CD4-positive, alpha-beta T cell (primary cell): ENCODE measurements around the gene DTL. TPM values are rescaled to one million over a fixed set of nuclear protein-coding genes. Genes with fewer than 3 reads are reported as not detected.

Source experiments
- ATAC-seq: fragments of 200-7000 bp; cut with Tn5 transposase; one replicate; pipeline ENCODE4 v1.10.0; 2022; ENCODE audit warnings: mild to moderate bottlenecking; ENCODE audit not compliant: poor library complexity
- CTCF ChIA-PET: fragments of 350-600 bp; sonication (Branson Sonifier 250); formaldehyde crosslinking; loops from one replicate; lab custom pipeline; 2021; ENCODE audit warnings: antibody characterized with exemption, inconsistent platforms; lab: Charles Lee
- POLR2A ChIA-PET: fragments of 350-600 bp; sonication (Branson Sonifier 250); formaldehyde crosslinking; loops from one replicate; lab custom pipeline; 2021; ENCODE audit warnings: antibody characterized with exemption, inconsistent platforms; lab: Charles Lee
- DNase-seq, 14 experiments: peaks; one replicate each; pipeline ENCODE4 v3.0.0-alpha.2; 2013 to 2020; ENCODE audit warnings: mixed read lengths in 2 of 14
- H3K27ac ChIP-seq, 2 donors: one replicate each; pipeline versions ENCODE4 v1.5.1 to v1.7.0; 2013; ENCODE audit warnings: low read length in 2 of 2, low read depth in 1 of 2, mild to moderate bottlenecking in 1 of 2
- H3K27me3 ChIP-seq, 2 experiments: 1 replicate in 1 of 2; 2 replicates in 1 of 2; pipeline versions ENCODE4 v1.6.1 to v1.7.0; 2013; ENCODE audit warnings: low read length in 2 of 2, control low read depth in 1 of 2, mild to moderate bottlenecking in 1 of 2, moderate library complexity in 1 of 2; ENCODE audit not compliant: insufficient read depth in 2 of 2, control insufficient read depth in 1 of 2
- H3K36me3 ChIP-seq: one replicate; pipeline ENCODE4 v1.6.1; 2013; ENCODE audit warnings: low read length, control low read depth; ENCODE audit not compliant: insufficient read depth
- H3K4me1 ChIP-seq: one replicate; pipeline ENCODE4 v1.6.1; 2013; ENCODE audit warnings: low read length, control low read depth; ENCODE audit not compliant: insufficient read depth
- H3K4me3 ChIP-seq: one replicate; pipeline ENCODE4 v1.5.1; 2013; ENCODE audit warnings: mild to moderate bottlenecking, low read length, moderate library complexity
- H3K9me3 ChIP-seq, 2 experiments: 1 replicate in 1 of 2; 2 replicates in 1 of 2; pipeline versions ENCODE4 v1.6.1 to v1.7.0; 2013; ENCODE audit warnings: low read length in 2 of 2, mild to moderate bottlenecking in 2 of 2, control low read depth in 1 of 2, moderate library complexity in 1 of 2; ENCODE audit not compliant: control insufficient read depth in 1 of 2, insufficient read depth in 1 of 2
- H3K27ac Mint-ChIP-seq: one replicate; pipeline ENCODE4 v1.8.0; 2020; ENCODE audit warnings: mixed read lengths
- H3K27me3 Mint-ChIP-seq: one replicate; pipeline ENCODE4 v1.8.0; 2021; ENCODE audit warnings: mixed read lengths
- H3K36me3 Mint-ChIP-seq: one replicate; pipeline ENCODE4 v1.8.0; 2021; ENCODE audit warnings: low read depth, mixed read lengths
- H3K4me1 Mint-ChIP-seq: one replicate; pipeline ENCODE4 v1.8.0; 2021; ENCODE audit warnings: low read depth, mixed read lengths
- H3K4me3 Mint-ChIP-seq: one replicate; pipeline ENCODE4 v1.8.0; 2020; ENCODE audit warnings: mild to moderate bottlenecking, mixed read lengths
- H3K9me3 Mint-ChIP-seq: one replicate; pipeline ENCODE4 v1.8.0; 2020; ENCODE audit warnings: mixed read lengths
- intact Hi-C, 2 experiments: fragments of 100-400 bp; cut with DNase I in 1 of 2; cut with micrococcal nuclease in 1 of 2; formaldehyde crosslinking; loops; one replicate each; pipeline versions ENCODE4 v1.15.1 to v1.9.0; 2023 to 2025; cut with DNase I, micrococcal nuclease
- total RNA-seq, 174 experiments: library from RNA in 2 of 174; stranded (reverse) in 2 of 174; gene quantifications; one replicate each; pipeline ENCODE4 v1.2.3 and lab custom pipeline; 2021 to 2026
- TF ChIP-seq, protein P1 (sequence below): fragments of 200-600 bp; IDR thresholded peaks from one replicate; pipeline ENCODE4 v1.8.0; 2022; ENCODE audit warnings: antibody characterized with exemption, mild to moderate bottlenecking

DTL gene
- total RNA-seq, 2 experiments from 2014 or later: 0.49 to 0.64 TPM

DNA sequence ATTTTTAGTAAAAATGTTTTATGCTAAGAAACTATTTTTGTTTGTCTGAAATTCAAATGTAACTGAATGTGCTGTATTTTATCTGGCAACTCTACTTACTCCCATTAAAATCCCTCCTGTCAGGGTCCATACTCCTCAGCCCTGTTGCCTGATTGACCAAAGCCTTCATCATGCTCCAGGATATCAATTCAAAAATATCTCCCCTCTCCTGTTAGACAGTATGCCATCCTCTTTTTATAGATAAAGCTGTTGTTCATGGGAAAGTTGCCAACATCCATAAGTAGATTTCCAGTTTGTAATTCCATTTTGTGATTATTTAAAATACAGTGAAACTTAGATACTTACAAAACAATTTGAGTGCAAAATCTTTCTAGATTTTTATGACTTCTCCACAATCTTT, 65.7 kb downstream of the DTL start:
- ChIA-PET POLR2A (no interaction called here), CTCF (no interaction called here)
- Histone ChIP-seq H3K36me3 (no peaks in the 10 kb centered on the region), H3K27me3 (no peaks in the 10 kb centered on the region), H3K9me3 (peaks cover 0 to 5% of the 10 kb centered on the region in 2 experiments), H3K27ac (no peak overlapping the region), H3K4me1 (no peaks in the 10 kb centered on the region), H3K4me3 (no peak overlapping the region)
- intact Hi-C loops: no loop called here
- H3K9me3 Mint-ChIP-seq: peaks cover 8% of the 10 kb centered on the region
- no peak overlapping the region for H3K4me3 Mint-ChIP-seq
- no peak for ATAC-seq
- peaks cover 7% of the 10 kb centered on the region for H3K36me3 Mint-ChIP-seq
- H3K27ac Mint-ChIP-seq: no peak overlapping the region
- no peaks in the 10 kb centered on the region for H3K27me3 Mint-ChIP-seq
- TF ChIP-seq, protein P1, sequence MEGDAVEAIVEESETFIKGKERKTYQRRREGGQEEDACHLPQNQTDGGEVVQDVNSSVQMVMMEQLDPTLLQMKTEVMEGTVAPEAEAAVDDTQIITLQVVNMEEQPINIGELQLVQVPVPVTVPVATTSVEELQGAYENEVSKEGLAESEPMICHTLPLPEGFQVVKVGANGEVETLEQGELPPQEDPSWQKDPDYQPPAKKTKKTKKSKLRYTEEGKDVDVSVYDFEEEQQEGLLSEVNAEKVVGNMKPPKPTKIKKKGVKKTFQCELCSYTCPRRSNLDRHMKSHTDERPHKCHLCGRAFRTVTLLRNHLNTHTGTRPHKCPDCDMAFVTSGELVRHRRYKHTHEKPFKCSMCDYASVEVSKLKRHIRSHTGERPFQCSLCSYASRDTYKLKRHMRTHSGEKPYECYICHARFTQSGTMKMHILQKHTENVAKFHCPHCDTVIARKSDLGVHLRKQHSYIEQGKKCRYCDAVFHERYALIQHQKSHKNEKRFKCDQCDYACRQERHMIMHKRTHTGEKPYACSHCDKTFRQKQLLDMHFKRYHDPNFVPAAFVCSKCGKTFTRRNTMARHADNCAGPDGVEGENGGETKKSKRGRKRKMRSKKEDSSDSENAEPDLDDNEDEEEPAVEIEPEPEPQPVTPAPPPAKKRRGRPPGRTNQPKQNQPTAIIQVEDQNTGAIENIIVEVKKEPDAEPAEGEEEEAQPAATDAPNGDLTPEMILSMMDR: no peak
- no peaks in the 10 kb centered on the region for H3K4me1 Mint-ChIP-seq
- DNase-seq: no peak

DNA sequence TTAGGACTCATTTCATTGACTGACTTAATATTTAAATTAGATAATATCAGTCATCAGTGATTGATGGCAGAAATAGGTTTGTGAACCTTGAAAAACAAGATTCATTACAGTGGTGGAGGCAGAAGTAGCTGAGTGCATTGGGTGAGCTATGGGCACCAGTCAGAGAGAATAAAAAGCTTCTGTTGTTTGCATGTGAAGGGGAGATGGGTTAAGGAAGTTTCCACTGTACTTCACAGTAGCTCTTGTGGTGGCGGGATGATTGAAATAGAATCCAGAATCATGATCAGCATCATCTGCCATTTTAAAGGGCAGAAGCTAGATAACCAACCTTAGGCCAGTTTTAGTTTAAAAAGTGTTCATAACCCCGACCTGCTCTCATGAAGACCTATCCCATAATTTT, 66.2 kb downstream of the DTL start:
- Histone ChIP-seq H3K27ac (no peak overlapping the region), H3K27me3 (no peaks in the 10 kb centered on the region), H3K9me3 (peaks cover 0 to 5% of the 10 kb centered on the region in 2 experiments), H3K4me3 (no peak overlapping the region), H3K4me1 (no peaks in the 10 kb centered on the region), H3K36me3 (no peaks in the 10 kb centered on the region)
- Mint-ChIP-seq H3K36me3 (peaks cover 7% of the 10 kb centered on the region), H3K27ac (no peak overlapping the region), H3K27me3 (no peaks in the 10 kb centered on the region), H3K4me3 (no peak overlapping the region), H3K9me3 (peaks cover 3% of the 10 kb centered on the region), H3K4me1 (no peaks in the 10 kb centered on the region)
- ChIA-PET CTCF (interaction anchor here (0.8 kb wide), 1 partner anchor 38 kb away, joined by 3 read pairs; no protein-coding TSS in a partner anchor), POLR2A (no interaction called here)
- DNase-seq (no peak), ATAC-seq (no peak)
- TF ChIP-seq, protein P1: no peak
- intact Hi-C loops: no loop called here

DNA sequence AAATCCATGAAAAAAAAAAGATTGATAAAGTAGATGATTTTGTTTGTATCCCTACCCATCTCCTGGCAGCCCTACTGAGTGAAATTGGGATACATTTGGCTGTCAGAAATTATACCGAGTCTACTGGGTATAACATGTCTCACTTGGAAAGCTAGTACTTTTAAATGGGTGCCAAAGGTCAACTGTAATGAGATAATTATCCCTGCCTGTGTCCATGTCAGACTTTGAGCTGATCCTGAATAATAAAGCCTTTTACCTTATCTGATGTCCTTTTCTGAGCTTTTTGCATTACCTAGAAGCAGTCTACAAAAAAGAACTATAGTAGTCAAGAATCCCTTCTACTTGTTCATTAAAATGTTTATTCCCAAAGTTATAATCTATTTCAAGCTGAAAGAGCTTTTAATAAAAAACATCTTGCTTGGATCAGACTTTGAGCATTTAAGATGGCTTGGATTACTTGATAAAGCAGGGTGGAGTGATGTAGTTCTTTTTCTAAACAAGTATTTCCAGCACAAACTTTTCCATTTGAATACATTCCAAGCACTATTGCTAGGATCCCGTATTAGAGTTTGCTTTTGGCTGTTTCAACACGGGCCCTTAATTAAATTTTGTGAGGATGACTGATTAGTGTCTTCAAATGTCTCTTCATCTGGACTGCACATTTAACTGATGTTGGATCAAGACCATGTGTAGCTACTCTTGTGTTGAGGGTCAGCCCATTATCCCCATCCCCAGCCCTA, 69.2 kb downstream of the DTL start:
- H3K27ac ChIP-seq: no peak overlapping the region
- H3K36me3 Mint-ChIP-seq: no peaks in the 10 kb centered on the region
- H3K4me3 Mint-ChIP-seq: no peak overlapping the region
- H3K9me3 ChIP-seq: no peaks in the 10 kb centered on the region
- peaks cover 12% of the 10 kb centered on the region for H3K4me1 Mint-ChIP-seq
- TF ChIP-seq, protein P1: no peak
- ChIA-PET CTCF (no interaction called here), POLR2A (interaction anchor here (1.0 kb wide), 1 partner anchor 182 kb away, joined by 3 read pairs; no protein-coding TSS in a partner anchor)
- no peak overlapping the region for H3K27ac Mint-ChIP-seq
- no peaks in the 10 kb centered on the region for H3K9me3 Mint-ChIP-seq
- no peaks in the 10 kb centered on the region for H3K4me1 ChIP-seq
- H3K27me3 Mint-ChIP-seq: no peaks in the 10 kb centered on the region
- no peaks in the 10 kb centered on the region for H3K36me3 ChIP-seq
- DNase-seq (no peak), ATAC-seq (no peak)
- no peaks in the 10 kb centered on the region for H3K27me3 ChIP-seq
- intact Hi-C loops: no loop called here
- no peak overlapping the region for H3K4me3 ChIP-seq
